ENCODE data around the gene WDR82. TPM values are rescaled to one million over a fixed set of nuclear protein-coding genes. Genes with fewer than 3 reads are reported as not detected.
"Not testable (repeated sequence)": the region's sequence is repeated elsewhere in the genome, so short reads cannot be mapped to it uniquely, and the experiment has no call there.

The WDR82 gene
- total RNA-seq, 1 experiment from 2014 or later: 44.5 TPM

GRCh38 chr3:52279596-52279995 is 1.1 kb upstream of the WDR82 start:
- Histone ChIP-seq H3F3A (ENCODE audit: insufficient read depth, low read depth) (peaks cover 12% of the 10 kb centered on the region; the same call in 1 of the 2 replicates), H3K4me2 (peak overlapping the region; percentile 64), H4K20me1 (ENCODE audit: insufficient read depth) (peaks cover 24% of the 10 kb centered on the region), H2AFZ (no peak overlapping the region), H3K36me3 (ENCODE audit: low read depth) (no peaks in the 10 kb centered on the region), H3K79me2 (ENCODE audit: low read depth) (peaks cover 36% of the 10 kb centered on the region), H3K4me3 (no peak overlapping the region), H3K27me3 (ENCODE audit: insufficient read depth, low read depth) (no peaks in the 10 kb centered on the region), H3K9me2 (ENCODE audit: insufficient read depth) (no peaks in the 10 kb centered on the region), H3K27ac (no peak overlapping the region), H3K4me1 (replicated peaks; ENCODE audit: insufficient read depth) (peaks cover 23% of the 10 kb centered on the region), H3K9me3 (ENCODE audit: insufficient read depth, low read depth) (no peaks in the 10 kb centered on the region)
- CTCF ChIA-PET: interaction anchor here (0.7 to 1.7 kb wide), 2 partner anchors 59 to 127 kb away, joined by 3 to 7 read pairs; no protein-coding TSS in a partner anchor
- TF ChIP-seq CTCF (conservative IDR thresholded peaks at IDR 0.05): no peak
- TF ChIP-seq EZH2 (IDR thresholded peaks at IDR 0.05; ENCODE audit: low read depth): no peak
- DNase-seq: no peak
- intact Hi-C loops (cut with micrococcal nuclease; ENCODE audit: unreplicated experiment): loop anchor here (5.0 kb wide), 2 partner anchors 127 to 277 kb away; partner anchors contain the start of gene POC1A
- POLR2A ChIA-PET (ENCODE audit: unreplicated experiment): interaction anchor here (0.8 kb wide), 1 partner anchor 306 kb away, joined by 9 read pairs; the partner anchor contains the start of gene ABHD14B
- BruUV-seq (replicated peaks): no TSS peak

GRCh38 chr3:52277972-52278509 is 408 bp downstream of the WDR82 start:
- Histone ChIP-seq H4K20me1 (ENCODE audit: insufficient read depth) (peaks cover 38% of the 10 kb centered on the region), H2AFZ (0 out of 2 replicates have a peak overlapping the region, but pooled peaks have one; percentile 70), H3K4me1 (replicated peaks; ENCODE audit: insufficient read depth) (peaks cover 23% of the 10 kb centered on the region), H3K27ac (peak overlapping the region; percentile 75), H3K36me3 (ENCODE audit: low read depth) (peaks cover 5% of the 10 kb centered on the region), H3K4me2 (peak overlapping the region; percentile 98), H3K27me3 (ENCODE audit: insufficient read depth, low read depth) (no peaks in the 10 kb centered on the region), H3K9me3 (ENCODE audit: insufficient read depth, low read depth) (no peaks in the 10 kb centered on the region), H3F3A (ENCODE audit: insufficient read depth, low read depth) (peaks cover 12% of the 10 kb centered on the region; the same call in 1 of the 2 replicates), H3K4me3 (peak overlapping the region; percentile 78), H3K79me2 (ENCODE audit: low read depth) (peaks cover 51% of the 10 kb centered on the region), H3K9me2 (ENCODE audit: insufficient read depth) (no peaks in the 10 kb centered on the region)
- intact Hi-C loops (cut with micrococcal nuclease; ENCODE audit: unreplicated experiment): loop anchor here (1.0 to 5.0 kb wide), 3 partner anchors 41 to 276 kb away; partner anchors contain the start of gene POC1A
- TF ChIP-seq EZH2 (IDR thresholded peaks at IDR 0.05; ENCODE audit: low read depth) (no peak), CTCF (conservative IDR thresholded peaks at IDR 0.05) (peak; percentile 38; the same call in 1 of the 2 replicates)
- POLR2A ChIA-PET (ENCODE audit: unreplicated experiment): interaction anchor here (0.7 to 1.0 kb wide), 2 partner anchors 41 to 304 kb away, joined by 3 to 11 read pairs; partner anchors contain the start of gene ABHD14B
- CTCF ChIA-PET: interaction anchor here (0.7 kb wide), 2 partner anchors 41 to 311 kb away, joined by 3 read pairs; partner anchors contain the start of gene PCBP4
- no TSS peak for BruUV-seq (replicated peaks)
- DNase-seq: no peak

GRCh38 chr3:52277071-52277964 is 1.1 kb downstream of the WDR82 start:
- POLR2A ChIA-PET (ENCODE audit: unreplicated experiment): interaction anchor here (0.6 kb wide), 1 partner anchor 249 kb away, joined by 4 read pairs; no protein-coding TSS in a partner anchor
- Histone ChIP-seq H3K4me1 (replicated peaks; ENCODE audit: insufficient read depth) (peaks cover 23% of the 10 kb centered on the region), H3K27me3 (ENCODE audit: insufficient read depth, low read depth) (no peaks in the 10 kb centered on the region), H3K4me3 (peak overlapping the region; percentile 78), H3F3A (ENCODE audit: insufficient read depth, low read depth) (peaks cover 12% of the 10 kb centered on the region; the same call in 1 of the 2 replicates), H4K20me1 (ENCODE audit: insufficient read depth) (peaks cover 46% of the 10 kb centered on the region), H3K79me2 (ENCODE audit: low read depth) (peaks cover 58% of the 10 kb centered on the region), H3K9me2 (ENCODE audit: insufficient read depth) (no peaks in the 10 kb centered on the region), H3K36me3 (ENCODE audit: low read depth) (peaks cover 11% of the 10 kb centered on the region), H3K4me2 (peak overlapping the region; percentile 98), H3K27ac (peak overlapping the region; percentile 75), H2AFZ (no peak overlapping the region), H3K9me3 (ENCODE audit: insufficient read depth, low read depth) (no peaks in the 10 kb centered on the region)
- intact Hi-C loops (cut with micrococcal nuclease; ENCODE audit: unreplicated experiment): loop anchor here (5.0 kb wide), 2 partner anchors 125 to 275 kb away; partner anchors contain the start of gene POC1A
- CTCF ChIA-PET: interaction anchor here (0.6 to 1.2 kb wide), 5 partner anchors 26 to 310 kb away, joined by 3 to 14 read pairs (median 3); partner anchors contain the start of gene PCBP4
- peak in 1 of 2 experiments; percentile 58 for DNase-seq
- TF ChIP-seq CTCF (conservative IDR thresholded peaks at IDR 0.05): no peak
- TF ChIP-seq EZH2 (IDR thresholded peaks at IDR 0.05; ENCODE audit: low read depth): no peak
- TSS peak; percentile 28 for BruUV-seq (replicated peaks)

GRCh38 chr3:52274781-52275180 is 3.7 kb downstream of the WDR82 start:
- H4K20me1 ChIP-seq (ENCODE audit: insufficient read depth): peaks cover 70% of the 10 kb centered on the region
- BruUV-seq (replicated peaks); POLR2A ChIA-PET (ENCODE audit: unreplicated experiment); DNase-seq; H2AFZ ChIP-seq; CTCF ChIA-PET; H3K27ac ChIP-seq; H3K9me2 ChIP-seq (ENCODE audit: insufficient read depth); H3K27me3 ChIP-seq (ENCODE audit: insufficient read depth, low read depth); H3K4me3 ChIP-seq; H3K9me3 ChIP-seq (ENCODE audit: insufficient read depth, low read depth): not testable (repeated sequence)
- peaks cover 22% of the 10 kb centered on the region; the same call in 1 of the 2 replicates for H3F3A ChIP-seq (ENCODE audit: insufficient read depth, low read depth)
- peaks cover 23% of the 10 kb centered on the region for H3K4me1 ChIP-seq (replicated peaks; ENCODE audit: insufficient read depth)
- H3K79me2 ChIP-seq (ENCODE audit: low read depth): peaks cover 84% of the 10 kb centered on the region
- peaks cover 11% of the 10 kb centered on the region for H3K36me3 ChIP-seq (ENCODE audit: low read depth)
- intact Hi-C loops (cut with micrococcal nuclease; ENCODE audit: unreplicated experiment): loop anchor here (5.0 kb wide), 2 partner anchors 122 to 272 kb away; partner anchors contain the start of gene POC1A
- H3K4me2 ChIP-seq: peak overlapping the region; percentile 1; the same call in 1 of the 2 replicates
